HL-60 (cell line): Measurements from ENCODE around the gene MAB21L4.

Experiments used
- DNase-seq, 2 experiments: peaks; one replicate each; pipeline ENCODE4 v3.0.0-alpha.2; 2010 to 2020; ENCODE audit warnings: low read depth in 1 of 2, low spot score in 1 of 2
- H3K27ac ChIP-seq: fragments of 250-450 bp; sonication (Bioruptor Pico); replicated peaks from 2 replicates; pipeline ENCODE4 v1.5.1; 2020; ENCODE audit warnings: mild to moderate bottlenecking, moderate library complexity
- H3K27me3 ChIP-seq: fragments of 250-450 bp; sonication (Bioruptor Pico); 2 replicates; pipeline ENCODE4 v1.5.1; 2021; ENCODE audit warnings: mild to moderate bottlenecking, moderate library complexity; ENCODE audit not compliant: insufficient read depth, poor library complexity, severe bottlenecking
- H3K4me3 ChIP-seq: replicated peaks from 2 replicates; pipeline ENCODE4 v1.5.1; 2011; ENCODE audit warnings: mild to moderate bottlenecking, control low read depth, low read length; ENCODE audit not compliant: insufficient read depth
- GABPA ChIP-seq: IDR thresholded peaks from 2 replicates; pipeline ENCODE4 v1.6.1; 2012; ENCODE audit warnings: low read depth
- POLR2AphosphoS5 ChIP-seq: IDR thresholded peaks from 2 replicates; pipeline ENCODE4 v1.6.1; 2012; ENCODE audit warnings: low read depth
- SPI1 ChIP-seq: IDR thresholded peaks from 2 replicates; pipeline ENCODE4 v1.6.1; 2012; ENCODE audit warnings: low read depth, mild to moderate bottlenecking, borderline replicate concordance
- TF ChIP-seq, protein P1 (sequence below): IDR thresholded peaks from one replicate; pipeline ENCODE4 v1.5.1; 2011; ENCODE audit warnings: low read length, control low read depth, inconsistent platforms; ENCODE audit not compliant: insufficient read depth
- TF ChIP-seq, protein P2 (sequence below): IDR thresholded peaks from 2 replicates; pipeline ENCODE4 v1.6.1; 2012; ENCODE audit warnings: low read depth; ENCODE audit not compliant: insufficient replicate concordance

MAB21L4 gene

DNA sequence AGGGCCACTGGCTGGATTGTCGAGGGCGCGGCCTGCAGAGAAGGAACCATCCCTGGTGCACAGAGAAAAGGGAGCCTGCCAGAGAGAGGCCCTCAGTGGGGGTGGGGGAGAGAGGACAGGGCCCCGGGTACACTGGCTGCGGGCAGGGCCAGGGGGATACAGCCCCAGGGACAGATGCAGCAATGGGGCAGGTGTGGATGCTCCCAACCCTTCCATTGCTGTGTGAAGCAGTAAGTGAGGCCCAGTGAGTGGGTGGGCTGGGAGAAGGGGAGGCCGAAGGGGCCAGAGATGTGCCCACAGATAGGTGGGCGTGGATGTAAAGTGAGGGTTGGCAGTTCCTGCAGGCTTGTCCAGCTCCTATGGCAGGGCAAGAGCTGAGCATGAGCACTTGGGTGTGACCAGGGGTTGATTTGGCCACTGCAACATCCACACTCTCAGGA, 19.9 kb downstream of the MAB21L4 start:
- Histone ChIP-seq H3K27ac (no peak overlapping the region), H3K4me3 (no peak overlapping the region), H3K27me3 (no peaks in the 10 kb centered on the region)
- TF ChIP-seq, protein P1, sequence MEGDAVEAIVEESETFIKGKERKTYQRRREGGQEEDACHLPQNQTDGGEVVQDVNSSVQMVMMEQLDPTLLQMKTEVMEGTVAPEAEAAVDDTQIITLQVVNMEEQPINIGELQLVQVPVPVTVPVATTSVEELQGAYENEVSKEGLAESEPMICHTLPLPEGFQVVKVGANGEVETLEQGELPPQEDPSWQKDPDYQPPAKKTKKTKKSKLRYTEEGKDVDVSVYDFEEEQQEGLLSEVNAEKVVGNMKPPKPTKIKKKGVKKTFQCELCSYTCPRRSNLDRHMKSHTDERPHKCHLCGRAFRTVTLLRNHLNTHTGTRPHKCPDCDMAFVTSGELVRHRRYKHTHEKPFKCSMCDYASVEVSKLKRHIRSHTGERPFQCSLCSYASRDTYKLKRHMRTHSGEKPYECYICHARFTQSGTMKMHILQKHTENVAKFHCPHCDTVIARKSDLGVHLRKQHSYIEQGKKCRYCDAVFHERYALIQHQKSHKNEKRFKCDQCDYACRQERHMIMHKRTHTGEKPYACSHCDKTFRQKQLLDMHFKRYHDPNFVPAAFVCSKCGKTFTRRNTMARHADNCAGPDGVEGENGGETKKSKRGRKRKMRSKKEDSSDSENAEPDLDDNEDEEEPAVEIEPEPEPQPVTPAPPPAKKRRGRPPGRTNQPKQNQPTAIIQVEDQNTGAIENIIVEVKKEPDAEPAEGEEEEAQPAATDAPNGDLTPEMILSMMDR, result no peak
- TF ChIP-seq, protein P2, sequence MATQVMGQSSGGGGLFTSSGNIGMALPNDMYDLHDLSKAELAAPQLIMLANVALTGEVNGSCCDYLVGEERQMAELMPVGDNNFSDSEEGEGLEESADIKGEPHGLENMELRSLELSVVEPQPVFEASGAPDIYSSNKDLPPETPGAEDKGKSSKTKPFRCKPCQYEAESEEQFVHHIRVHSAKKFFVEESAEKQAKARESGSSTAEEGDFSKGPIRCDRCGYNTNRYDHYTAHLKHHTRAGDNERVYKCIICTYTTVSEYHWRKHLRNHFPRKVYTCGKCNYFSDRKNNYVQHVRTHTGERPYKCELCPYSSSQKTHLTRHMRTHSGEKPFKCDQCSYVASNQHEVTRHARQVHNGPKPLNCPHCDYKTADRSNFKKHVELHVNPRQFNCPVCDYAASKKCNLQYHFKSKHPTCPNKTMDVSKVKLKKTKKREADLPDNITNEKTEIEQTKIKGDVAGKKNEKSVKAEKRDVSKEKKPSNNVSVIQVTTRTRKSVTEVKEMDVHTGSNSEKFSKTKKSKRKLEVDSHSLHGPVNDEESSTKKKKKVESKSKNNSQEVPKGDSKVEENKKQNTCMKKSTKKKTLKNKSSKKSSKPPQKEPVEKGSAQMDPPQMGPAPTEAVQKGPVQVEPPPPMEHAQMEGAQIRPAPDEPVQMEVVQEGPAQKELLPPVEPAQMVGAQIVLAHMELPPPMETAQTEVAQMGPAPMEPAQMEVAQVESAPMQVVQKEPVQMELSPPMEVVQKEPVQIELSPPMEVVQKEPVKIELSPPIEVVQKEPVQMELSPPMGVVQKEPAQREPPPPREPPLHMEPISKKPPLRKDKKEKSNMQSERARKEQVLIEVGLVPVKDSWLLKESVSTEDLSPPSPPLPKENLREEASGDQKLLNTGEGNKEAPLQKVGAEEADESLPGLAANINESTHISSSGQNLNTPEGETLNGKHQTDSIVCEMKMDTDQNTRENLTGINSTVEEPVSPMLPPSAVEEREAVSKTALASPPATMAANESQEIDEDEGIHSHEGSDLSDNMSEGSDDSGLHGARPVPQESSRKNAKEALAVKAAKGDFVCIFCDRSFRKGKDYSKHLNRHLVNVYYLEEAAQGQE, result no peak
- no peak for TF ChIP-seq POLR2AphosphoS5
- TF ChIP-seq GABPA, result no peak
- TF ChIP-seq SPI1, result no peak
- DNase-seq, result no peak

DNA sequence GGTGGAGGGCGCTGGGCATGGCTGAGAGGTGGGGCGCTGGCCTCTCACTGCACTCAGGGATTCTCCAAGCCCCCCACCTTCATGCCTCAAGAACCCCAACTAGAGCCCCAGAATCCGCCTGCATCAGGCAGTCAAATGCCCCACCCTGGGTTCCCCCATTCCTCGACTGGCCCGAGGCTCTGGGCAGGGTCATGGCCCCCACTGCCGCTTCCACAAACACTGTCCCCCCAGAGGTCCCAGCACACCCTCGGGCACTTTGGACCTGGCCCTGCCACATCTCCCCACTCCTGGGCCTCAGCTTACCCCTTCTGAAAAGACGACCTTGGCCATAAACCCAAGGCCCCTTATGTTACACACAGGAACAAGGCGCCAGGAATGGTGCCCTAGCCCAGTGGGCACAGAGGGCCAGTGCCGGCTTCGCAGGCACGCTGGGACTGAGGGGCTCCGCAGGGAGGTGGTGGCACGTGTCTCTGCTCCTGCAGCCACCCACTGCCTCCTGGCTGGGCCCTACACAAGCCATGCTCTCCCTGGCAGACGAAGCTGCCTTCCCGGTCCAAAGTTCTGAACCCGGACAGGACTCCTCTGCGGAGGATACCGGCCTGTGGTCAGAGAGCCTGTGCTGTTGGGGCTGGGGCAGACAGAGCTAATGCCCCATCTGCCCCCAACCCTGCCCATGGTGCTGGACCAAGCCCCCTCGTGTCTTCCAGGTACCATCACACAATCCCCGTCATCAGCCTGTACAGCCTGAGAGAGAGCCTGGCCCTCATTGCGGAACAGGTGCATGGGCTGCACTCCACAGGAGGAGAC, 20.5 kb downstream of the MAB21L4 start:
- TF ChIP-seq GABPA (no peak), POLR2AphosphoS5 (no peak), SPI1 (no peak)
- TF ChIP-seq, protein P2, result no peak
- TF ChIP-seq, protein P1, result no peak
- Histone ChIP-seq H3K27ac (no peak overlapping the region), H3K4me3 (no peak overlapping the region), H3K27me3 (no peaks in the 10 kb centered on the region)
- no peak for DNase-seq

DNA sequence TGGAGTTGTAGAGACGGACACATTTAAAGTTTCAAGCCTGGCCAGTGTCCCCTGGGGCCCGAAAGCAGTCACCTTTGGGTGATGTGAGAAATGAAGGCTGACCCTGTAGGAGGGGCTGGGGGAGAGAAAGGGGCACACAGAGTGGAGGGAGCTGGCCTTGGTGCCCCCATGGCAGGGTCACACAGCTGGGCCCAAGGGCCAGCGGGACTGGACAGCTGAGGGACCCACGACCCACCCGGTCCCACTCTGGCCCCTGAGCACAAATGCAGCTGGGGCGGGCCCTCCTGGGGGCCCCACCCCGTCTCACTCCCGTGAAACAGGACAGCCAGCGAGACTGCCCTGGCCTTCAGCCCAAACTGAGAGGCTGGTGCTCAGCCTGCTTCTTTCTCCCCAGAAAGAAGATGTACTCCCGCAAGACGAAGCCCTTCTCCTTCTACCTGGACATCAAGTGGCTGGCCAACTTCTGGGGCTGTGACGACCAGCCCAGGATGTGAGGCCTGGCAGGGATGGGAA, 21.2 kb downstream of the MAB21L4 start:
- no peak for TF ChIP-seq GABPA
- TF ChIP-seq, protein P1, result no peak
- no peak for TF ChIP-seq SPI1
- TF ChIP-seq, protein P2, result no peak
- TF ChIP-seq POLR2AphosphoS5, result no peak

More for the DNA sequence above, 21.2 kb downstream of the MAB21L4 start:
- Histone ChIP-seq H3K27me3 (no peaks in the 10 kb centered on the region), H3K4me3 (no peak overlapping the region), H3K27ac (no peak overlapping the region)
- no peak for DNase-seq
